GM18511 (cell line): ENCODE data around the gene PI16.
"Not testable (repeated sequence)": the region's sequence is repeated elsewhere in the genome, so short reads cannot be mapped to it uniquely, and the experiment has no call there.

Experiments
- ATAC-seq: cut with Tn5 transposase; IDR thresholded peaks from one replicate; pipeline ENCODE4 v1.9.1; 2021; ENCODE audit warnings: mild to moderate bottlenecking, moderate library complexity; ENCODE audit not compliant: unreplicated experiment

Gene PI16

DNA sequence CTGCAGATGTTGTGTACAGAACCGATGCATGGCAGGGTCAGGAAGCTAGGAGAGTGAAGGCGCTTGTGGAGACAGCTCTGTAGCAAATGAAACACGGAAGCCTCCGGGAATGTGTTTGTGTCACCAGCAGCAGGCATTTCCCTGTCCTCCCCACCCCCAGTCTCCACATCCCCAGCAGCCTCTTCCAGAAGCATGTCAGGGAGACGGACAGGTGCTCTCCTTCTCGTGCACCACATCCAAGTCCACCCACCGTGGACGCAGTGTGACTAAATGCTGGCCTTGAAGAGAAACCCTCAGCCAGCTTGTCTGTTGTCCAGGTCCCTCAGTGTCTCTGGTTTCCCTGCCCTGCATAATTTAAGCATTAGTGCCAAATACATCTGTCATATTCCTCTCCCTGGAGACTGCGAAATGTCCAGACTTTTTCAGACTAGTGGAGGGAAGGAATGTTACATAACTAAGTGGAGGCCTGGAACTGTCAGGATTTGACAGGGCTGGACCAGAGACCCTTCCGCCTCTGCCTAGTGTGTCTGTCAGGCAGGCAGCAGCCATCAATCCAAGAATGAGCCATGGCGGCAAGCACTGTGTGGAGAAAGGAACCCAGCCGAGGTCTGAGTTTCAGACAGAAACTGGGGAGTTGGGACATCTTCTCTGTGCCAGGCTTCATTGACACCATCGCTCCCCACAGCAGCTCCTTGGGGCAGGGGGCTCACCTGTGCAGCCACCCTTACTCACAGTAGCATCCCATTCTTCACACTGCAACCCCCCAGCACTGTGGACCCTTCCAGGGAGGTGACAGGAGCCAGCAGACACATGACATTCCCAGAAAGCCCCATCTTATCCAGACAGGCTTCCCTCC, 26.6 kb upstream of the PI16 start:
- ATAC-seq = no peak

DNA sequence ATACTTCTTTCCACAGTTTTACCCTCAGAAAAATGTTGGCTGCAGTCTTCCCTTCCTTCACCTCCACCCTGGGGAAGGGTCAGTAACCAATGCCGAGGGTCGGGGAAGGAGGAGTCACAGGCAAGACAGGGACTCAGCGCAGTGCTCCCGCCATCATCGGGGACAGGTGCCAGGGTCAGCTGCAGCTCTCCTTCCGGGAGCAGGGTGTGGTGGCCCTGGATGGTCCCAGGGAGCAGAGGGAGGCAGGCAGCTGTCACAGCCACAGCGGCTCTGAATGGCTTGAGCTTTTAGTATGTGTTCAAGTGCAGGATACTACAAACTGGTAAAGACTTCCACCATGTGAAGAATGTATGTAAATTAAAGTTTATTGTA, 26.0 kb upstream of the PI16 start:
- no peak for ATAC-seq

DNA sequence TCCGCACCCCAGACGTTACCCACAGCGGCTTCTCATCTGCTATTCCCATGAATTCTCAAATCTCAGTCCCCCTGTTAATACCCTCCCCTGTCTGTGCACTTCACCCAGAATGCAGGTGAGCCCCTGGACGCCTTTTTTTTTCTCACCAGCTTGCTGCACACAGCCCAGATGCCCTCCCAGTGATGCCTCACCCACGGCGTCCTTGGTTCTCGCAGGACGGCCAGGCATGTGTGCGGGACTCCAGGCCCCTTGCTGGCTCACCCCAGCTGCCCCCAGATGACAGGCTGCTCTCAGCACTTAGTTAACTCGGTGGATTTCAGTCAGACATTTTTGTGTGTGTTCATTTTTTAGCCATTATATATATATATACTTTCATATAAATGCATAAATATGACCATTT, 25.4 kb upstream of the PI16 start:
- no peak for ATAC-seq

DNA sequence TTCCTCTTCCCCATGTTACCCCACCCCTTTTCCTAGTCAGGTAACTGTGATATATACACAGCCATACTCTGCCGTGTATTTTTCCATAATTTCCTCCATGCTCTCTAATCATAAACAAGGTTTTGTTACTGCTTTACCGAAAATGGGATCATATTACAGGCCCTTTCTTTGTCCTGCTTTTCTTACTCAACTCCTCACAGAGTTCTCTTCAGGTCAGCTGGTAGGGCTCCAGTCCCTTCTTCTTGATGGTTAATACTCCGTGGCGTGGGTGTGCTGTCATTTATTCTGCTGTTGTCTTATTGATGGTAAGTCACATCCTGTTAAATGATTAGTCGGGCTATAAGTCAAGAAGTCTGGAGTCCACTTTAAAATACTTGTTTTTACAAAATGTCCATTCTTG, 24.9 kb upstream of the PI16 start:
- no peak for ATAC-seq

DNA sequence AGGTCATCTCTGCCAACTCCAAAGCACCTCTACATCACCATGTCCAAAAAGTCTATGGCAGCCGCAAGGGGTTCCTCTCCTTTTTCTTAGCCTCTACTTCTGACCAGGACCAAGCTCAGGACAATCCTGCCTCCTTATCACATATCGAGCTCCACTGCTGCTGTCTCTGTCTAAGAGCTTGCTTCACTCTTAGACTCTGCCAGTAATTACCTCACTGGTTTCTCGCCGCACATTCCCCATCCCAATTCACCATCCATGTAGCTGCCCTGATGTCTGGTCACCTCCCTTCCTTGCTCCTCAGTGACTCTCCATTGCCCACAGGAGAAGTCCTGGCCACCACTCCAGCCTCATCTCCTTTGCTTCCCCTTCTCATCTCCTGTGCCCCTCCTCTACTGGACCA, 24.1 kb upstream of the PI16 start:
- ATAC-seq = no peak

DNA sequence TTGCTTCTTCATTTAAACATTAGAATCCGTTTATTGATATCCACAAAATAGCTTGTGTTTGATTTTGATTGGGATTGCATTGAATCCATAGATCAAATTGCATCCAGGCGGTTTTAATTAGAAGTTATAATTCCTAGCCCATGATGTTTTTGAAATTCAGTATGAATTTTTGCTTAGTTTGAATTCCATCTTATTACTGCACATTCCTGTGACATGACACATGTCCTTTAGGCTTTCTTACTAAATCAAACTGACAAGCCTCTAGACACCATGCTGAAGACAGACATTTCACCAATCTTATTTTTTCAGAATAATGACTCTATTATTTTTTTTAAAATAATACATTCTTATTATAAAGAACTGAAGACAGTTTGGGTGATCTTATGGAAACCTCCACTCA, 21.4 kb upstream of the PI16 start:
- ATAC-seq = no peak

DNA sequence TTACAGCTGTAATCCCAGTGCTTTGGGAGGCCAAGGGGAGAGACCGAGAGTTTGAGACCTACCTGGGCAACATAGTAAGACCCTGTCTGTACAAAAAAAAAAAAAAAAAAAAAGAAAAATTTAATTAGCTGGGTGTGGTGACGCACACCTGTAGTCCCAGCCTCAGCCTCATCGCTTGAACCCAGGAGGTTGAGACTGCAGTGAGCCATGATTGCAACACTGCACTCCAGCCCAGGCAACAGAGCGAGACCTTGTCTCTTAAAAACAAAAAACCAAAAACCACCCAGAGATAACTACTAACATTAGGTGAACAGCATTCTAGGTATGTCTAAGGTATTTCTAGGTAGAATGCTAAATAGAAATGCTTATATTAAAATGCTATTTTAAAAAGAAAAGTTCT, 21.0 kb upstream of the PI16 start:
- ATAC-seq = no peak

DNA sequence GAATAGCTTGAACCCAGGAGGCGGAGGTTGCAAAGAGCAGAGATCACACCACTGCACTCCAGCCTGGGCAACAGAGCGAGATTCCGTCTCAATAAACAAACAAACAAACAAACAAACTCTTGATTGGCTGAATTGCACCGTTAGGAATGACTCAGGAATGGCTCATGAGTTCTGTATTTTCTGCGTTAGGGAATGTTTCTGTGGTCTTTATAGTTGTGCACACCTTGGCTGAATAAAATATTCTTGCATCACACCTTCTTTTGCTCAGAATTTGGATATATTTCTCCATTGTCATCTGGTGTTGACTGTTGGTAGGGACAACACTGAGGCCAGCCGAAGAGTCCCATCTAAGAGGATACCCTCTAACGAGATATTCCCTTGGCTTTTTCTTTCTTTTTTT, 19.6 kb upstream of the PI16 start:
- ATAC-seq = no peak

DNA sequence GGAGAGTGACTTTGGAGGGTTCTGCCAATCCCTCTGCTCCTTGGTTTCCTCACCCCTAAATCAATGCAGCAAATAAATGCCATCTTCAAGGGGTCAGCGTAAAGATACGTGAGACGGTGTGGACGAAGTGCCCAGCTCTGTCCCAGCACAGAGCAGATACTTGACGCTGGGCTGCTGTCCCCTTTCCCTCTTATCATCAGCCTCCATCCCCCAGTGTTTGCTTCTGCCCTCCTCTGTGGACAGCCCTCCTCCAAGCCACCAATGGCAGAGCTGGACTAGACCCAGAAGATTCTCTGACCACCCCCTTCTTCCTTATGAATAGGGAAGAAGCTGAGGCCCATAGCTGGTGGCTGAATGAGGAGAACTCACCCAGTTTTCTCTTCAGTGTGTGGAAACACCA, 17.7 kb upstream of the PI16 start:
- ATAC-seq = no peak

DNA sequence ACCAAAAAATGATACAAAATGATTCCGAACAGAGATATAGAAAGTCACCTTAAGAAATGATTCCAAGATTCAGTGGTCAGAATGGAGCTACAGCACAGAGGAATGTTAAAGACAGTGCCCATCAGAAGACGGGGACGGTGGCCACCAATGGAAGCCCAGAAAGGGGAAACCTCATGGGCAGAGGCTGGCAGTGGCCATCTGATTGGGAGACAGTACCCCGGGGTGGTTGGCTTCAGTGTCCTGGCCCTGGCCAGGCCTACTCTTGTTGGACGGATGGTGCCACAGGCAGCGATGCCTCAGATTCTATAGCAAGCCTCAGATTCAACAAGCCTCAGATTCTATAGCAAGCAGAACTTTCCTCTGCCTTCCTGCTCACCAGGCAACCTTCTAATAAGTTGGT, 16.6 kb upstream of the PI16 start:
- no peak for ATAC-seq

DNA sequence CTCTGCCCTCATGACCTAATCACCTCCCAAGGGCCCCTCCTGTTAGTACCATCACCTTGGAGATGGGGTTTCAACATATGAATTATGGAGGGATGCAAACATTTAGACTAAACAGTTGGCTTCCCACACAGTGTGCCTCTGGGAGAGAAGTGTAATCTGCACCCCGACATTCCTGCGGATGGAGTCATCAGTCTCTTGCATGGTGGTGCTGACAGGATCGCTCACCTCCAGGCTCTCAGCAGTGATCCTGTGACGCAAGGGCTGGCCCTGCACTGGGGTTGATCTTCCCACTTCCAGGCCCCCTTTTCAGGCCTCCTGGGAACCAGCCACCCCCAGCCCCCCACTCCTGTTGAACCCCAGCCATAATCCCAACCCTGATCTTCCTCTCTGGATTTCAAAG, 16.0 kb upstream of the PI16 start:
- no peak for ATAC-seq

DNA sequence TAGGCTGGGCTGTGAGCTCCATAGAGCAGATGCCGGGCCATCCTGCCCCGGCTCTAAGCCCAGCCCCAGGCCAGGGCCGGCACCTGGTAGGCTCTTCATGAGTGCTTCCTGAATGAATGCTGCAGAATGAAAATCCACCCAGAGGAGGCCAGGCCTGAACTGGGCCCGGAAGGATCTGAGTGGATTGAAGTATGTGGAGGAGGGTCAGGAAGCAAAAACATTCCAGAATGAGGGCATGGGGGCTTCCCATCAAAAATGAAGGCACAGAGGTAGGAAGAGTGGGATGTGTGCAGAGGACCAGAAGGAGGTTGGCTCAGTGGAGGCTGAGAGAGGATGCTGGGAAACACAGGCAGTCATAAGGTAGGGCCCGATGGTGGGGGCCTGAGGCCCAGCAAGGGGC, 15.5 kb upstream of the PI16 start:
- ATAC-seq = not testable (repeated sequence)

DNA sequence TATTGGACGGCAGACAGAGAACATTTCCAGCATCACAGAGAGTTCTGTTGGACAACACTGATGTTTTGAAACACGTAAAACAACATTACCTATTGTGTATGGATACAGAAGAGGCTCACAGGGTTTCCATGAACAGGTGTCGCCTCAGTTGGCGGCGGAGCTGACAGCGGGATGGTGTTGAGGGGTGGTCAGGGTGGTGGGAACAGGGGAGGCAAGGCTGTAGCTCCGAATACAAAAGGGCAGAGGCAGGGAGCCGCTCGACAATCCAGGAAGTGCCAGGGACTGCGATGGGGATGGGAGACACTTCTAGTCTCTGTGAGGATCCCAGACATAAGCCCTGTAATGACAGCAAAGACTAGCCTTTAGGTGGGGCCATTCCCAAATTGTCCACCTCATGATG, 14.5 kb upstream of the PI16 start:
- ATAC-seq = no peak

DNA sequence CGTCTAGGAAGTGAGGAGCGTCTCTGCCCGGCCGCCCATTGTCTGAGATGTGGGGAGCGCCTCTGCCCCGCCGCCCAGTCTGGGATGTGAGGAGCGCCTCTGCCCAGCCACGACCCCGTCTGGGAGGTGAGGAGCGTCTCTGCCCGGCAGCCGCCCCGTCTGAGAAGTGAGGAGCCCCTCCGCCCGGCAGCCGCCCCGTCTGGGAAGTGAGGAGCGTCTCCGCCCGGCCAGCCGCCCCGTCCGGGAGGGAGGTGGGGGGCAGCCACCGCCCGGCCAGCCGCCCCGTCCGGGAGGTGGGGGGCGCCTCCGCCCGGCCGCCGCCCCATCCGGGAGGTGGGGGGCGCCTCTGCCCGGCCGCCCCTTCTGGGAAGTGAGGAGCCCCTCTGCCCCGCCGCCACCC, 13.0 kb upstream of the PI16 start:
- not testable (repeated sequence) for ATAC-seq

DNA sequence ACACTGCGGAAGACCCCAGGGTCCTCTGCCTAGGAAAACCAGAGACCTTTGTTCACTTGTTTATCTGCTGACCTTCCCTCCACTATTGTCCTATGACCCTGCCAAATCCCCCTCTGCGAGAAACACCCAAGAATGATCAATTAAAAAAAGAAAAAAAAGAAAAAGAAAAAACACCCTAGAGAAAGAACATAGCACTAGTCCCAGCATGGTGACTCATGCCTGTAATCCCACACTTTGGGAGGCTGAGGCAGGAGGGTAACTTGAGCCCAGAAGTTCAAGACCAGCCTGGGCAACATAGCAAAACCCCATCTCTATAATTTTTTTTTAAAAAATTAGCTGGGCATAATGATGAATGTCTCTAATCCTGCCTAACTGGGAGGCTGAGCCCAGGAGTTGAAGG, 12.2 kb upstream of the PI16 start:
- not testable (repeated sequence) for ATAC-seq

DNA sequence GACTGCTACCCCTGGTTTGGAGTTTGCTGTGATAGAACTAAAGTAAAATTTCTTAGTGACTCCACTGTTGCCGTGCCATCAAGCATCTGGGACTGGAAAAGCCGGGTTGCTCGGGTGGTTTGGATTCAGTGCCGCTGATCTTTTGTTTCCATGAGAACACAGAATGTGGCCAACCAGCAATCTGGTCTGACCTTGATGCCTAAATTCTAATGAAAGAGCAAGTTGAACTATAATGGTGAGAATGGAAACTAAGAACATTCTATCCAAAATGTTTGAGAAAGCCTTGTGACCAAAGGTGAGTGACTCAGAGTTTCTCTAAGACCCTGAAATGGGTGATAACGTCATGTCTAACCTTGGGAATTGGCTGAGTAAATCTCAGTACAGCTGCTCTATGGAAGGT, 9.9 kb upstream of the PI16 start:
- no peak for ATAC-seq

DNA sequence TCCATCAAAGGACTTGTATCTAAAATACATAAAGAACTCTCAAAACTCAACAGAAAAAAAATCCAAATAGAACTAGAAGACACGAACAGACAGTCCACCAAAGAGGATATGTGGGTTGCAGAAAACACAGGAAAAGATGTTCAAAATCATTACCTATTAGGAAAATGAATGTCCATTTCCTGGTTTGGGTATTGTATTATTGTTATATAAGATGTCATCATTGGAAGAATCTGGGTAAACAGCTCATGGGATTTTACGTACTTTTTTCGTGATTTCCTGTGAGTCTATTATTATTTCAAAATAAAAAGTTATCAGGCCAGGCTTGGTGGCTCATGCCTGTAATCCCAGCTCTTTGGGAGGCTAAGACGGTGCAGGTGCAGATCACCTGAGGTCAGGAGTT, 9.2 kb upstream of the PI16 start:
- no peak for ATAC-seq

DNA sequence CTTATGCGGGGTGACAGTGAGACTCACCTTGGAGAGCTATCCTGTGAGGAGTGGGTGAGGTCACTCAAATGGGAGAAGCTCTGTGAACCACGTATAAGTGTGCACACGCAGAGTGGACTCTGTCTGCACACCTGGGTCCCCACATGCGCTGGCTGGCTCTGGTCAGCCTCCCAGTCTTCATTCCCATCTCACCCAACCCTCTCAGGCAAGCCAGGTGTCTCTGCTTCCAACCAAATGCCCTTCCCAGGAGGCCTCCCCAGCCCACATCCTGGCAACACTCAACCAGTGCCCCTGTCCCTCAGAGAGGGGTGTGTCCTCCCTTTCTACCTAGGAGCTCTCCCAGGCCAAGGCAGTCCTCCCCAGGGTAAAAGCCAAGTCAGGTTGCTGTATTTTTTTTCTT, 8.0 kb upstream of the PI16 start:
- ATAC-seq = no peak

DNA sequence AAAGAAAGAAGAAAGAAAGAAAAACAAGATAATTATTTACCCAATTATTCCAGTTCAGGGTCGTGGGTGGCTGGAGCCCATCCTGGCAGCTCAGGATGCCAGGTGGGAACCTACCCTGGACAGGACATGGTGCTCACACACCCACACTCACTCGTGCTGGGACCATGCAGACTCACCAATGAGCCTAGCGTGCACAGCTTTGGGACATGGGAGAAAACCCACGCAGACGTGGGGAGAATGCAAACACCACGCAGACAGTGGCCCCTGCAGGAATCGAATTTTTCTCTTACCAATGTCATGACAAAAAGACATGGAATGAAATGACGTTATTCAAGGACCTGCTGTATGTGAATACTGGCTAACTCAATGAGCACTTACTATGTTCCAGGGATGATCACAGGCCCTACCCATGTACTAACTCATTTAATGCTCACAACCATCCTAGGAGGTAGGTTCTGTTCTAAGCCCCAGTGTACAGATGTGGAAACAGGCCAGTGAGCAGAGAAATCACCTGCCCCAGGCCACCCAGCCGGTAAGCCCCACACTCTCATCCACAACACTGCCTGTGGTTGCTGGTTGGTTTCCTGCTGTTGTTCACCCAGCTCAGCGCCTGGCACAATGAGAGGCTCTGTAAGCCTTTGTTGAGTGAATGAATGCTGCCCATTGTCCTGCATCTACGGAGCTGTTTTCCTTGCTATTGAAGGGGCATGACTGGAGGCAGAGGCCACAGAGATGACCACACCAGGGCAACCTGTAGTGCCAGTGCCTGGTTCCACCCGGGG, 6.8 kb upstream of the PI16 start:
- no peak for ATAC-seq

DNA sequence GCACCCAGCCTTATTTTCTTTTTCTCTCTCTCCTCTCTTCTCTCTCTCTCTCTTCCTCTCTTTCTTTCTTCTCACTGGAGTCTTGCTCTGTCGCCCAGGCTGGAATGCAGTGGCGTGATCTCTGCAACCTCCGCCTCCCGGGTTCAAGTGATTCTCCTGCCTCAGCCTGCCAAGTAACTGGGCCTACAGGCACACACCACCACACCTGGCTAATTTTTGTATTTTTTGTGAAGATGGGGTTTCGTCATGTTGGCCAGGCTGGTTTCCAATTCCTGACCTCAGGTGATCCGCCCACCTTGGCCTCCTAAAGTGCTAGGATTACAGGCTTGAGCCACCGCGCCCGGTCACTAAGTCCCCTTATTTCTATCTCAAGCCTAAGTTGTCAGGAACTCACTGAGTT, 5.5 kb upstream of the PI16 start:
- not testable (repeated sequence) for ATAC-seq

DNA sequence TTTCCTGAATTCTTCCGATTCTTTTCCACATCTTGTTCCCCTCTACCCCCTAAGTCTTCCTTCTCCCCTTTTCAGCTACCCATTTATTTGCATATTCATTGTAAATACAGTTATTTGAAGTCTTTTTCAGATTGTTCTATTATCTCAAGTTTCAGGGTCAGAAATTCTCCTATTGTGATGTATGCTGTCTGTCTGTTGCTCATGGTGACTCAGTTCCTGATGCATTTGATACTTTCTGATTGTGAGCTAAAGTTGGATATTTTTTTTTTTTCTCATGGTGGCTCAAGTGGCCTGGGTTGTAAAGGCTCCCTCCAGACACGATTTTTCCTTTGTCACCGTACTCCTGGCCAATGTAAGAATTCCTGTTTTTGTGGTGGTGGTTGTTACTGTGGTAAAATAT, 4.9 kb upstream of the PI16 start:
- no peak for ATAC-seq

DNA sequence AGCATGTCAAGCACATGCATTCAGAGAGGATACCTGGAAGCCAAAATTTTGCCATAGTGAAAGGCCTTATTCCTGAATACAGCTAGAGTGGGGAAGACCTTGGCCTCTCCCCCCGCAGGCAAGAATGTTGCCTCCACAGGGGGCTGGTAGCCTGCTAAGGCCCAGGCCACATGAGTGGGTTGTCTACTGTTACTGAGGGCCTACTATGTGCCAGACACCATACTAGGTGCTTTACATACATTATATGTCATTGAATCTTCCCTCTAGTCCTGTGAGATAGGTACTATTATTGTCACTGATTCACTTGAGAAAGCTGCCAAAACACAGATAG, 642 bp upstream of the PI16 start:
- no peak for ATAC-seq

DNA sequence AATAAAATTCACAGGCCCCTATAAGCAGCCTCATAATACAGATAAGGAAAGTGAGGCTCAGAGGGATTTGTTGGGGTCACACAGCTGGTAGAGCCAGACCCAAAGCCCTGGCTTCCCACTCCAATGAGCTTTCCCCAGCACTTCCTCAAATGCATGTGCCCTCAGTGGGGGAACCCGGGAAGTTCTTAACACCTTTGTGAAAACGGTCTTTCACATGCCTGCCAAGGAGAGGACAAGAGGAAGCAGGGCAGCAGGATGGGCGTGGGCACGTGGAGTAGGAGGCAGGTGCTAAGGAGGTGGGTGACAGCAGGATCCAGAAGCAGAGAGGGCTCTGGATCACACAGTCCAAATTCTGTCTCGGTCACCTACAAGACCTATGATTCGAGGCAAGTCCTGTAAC, 598 bp downstream of the PI16 start:
- no peak for ATAC-seq
